Spinal cord (tissue), 10 donors: ENCODE results near the gene NOLC1. TPM values are rescaled to one million over a fixed set of nuclear protein-coding genes. Genes with fewer than 3 reads are reported as not detected.
A peak's percentile ranks its signal among the peaks of the same experiment; 100 is the strongest.

Experiments used
- DNase-seq, 6 donors: peaks; one replicate each; pipeline versions ENCODE4 v3.0.0 to v3.0.0-alpha.2; 2013 to 2015; ENCODE audit warnings: low spot score in 6 of 6, low read depth in 4 of 6
- H3K27ac ChIP-seq: one replicate; pipeline ENCODE4 v1.5.1; 2013; ENCODE audit warnings: low read depth, low read length, control low read depth
- H3K27me3 ChIP-seq: one replicate; pipeline ENCODE4 v1.6.1; 2013; ENCODE audit warnings: low read length; ENCODE audit not compliant: control insufficient read depth, insufficient read depth
- H3K36me3 ChIP-seq: one replicate; pipeline ENCODE4 v1.6.1; 2013; ENCODE audit warnings: low read length; ENCODE audit not compliant: control insufficient read depth, insufficient read depth
- H3K4me1 ChIP-seq: one replicate; pipeline ENCODE4 v1.6.1; 2013; ENCODE audit warnings: low read length; ENCODE audit not compliant: control insufficient read depth, insufficient read depth
- H3K4me3 ChIP-seq: one replicate; pipeline ENCODE4 v1.5.1; 2013; ENCODE audit warnings: low read depth, low read length, control low read depth
- H3K9me3 ChIP-seq: one replicate; pipeline ENCODE4 v1.6.1; 2013; ENCODE audit warnings: low read length; ENCODE audit not compliant: control insufficient read depth, insufficient read depth
- WGBS: methylation state at CpG from one replicate; pipeline ENCODE4 v1.1.5; 2013; ENCODE audit warnings: missing lambda C conversion rate; ENCODE audit not compliant: insufficient coverage; 5-methylcytosine and 5-hydroxymethylcytosine counted together
- polyA plus RNA-seq, 2 donors: library from polyadenylated mRNA; unstranded; fragments of 120-200 nt; gene quantifications; one replicate each; pipeline ENCODE4 v1.2.1, GENCODE V29; 2013; ENCODE audit not compliant: insufficient read length in 2 of 2
- total RNA-seq, 2 donors: library from RNA; depleted of rRNA in 1 of 2; stranded (reverse); fragments of 120-200 nt in 1 of 2; fragments of >200 nt in 1 of 2; gene quantifications; one replicate each; pipeline versions ENCODE4 v1.2.3 to v1.2.4, GENCODE V29; 2013 to 2014
- donor health status: healthy.

NOLC1 gene
- total and polyA plus RNA-seq, 4 donors, result 36.1 to 103 (median 68.7) TPM

- Histone ChIP-seq H3K9me3 (no peaks in the 10 kb centered on the region), H3K36me3 (peaks cover 29% of the 10 kb centered on the region), H3K4me3 (no peak overlapping the region), H3K4me1 (peaks cover 13% of the 10 kb centered on the region), H3K27me3 (no peaks in the 10 kb centered on the region), H3K27ac (no peak overlapping the region)
- 92% methylated on average over 1 of the region's 7 CpGs for WGBS
- no peak for DNase-seq
These were observed 16.1 kb upstream of the NOLC1 start for GRCh38 chr10:102135956-102136526.

GRCh38 chr10:102139281-102140110 lies 12.7 kb upstream of the NOLC1 start:
- Histone ChIP-seq H3K4me1 (peaks cover 2% of the 10 kb centered on the region), H3K4me3 (no peak overlapping the region), H3K9me3 (no peaks in the 10 kb centered on the region), H3K27ac (no peak overlapping the region), H3K27me3 (no peaks in the 10 kb centered on the region), H3K36me3 (peaks cover 61% of the 10 kb centered on the region)
- no peak for DNase-seq
- 95% methylated on average over 13 of the region's 15 CpGs for WGBS

GRCh38 chr10:102140218-102140617 lies 12.0 kb upstream of the NOLC1 start:
- H3K9me3 ChIP-seq, result no peaks in the 10 kb centered on the region
- H3K36me3 ChIP-seq, result peaks cover 68% of the 10 kb centered on the region
- H3K4me3 ChIP-seq, result no peak overlapping the region
- no peaks in the 10 kb centered on the region for H3K4me1 ChIP-seq
- WGBS, result 97% methylated on average over 4 of the region's 4 CpGs
- DNase-seq, result no peak
- H3K27me3 ChIP-seq, result no peaks in the 10 kb centered on the region
- no peak overlapping the region for H3K27ac ChIP-seq

GRCh38 chr10:102140913-102141540 lies 11.2 kb upstream of the NOLC1 start:
- WGBS, result 89% methylated on average over 5 of the region's 5 CpGs
- no peak for DNase-seq
- H3K36me3 ChIP-seq, result peaks cover 69% of the 10 kb centered on the region
- H3K9me3 ChIP-seq, result no peaks in the 10 kb centered on the region
- no peak overlapping the region for H3K4me3 ChIP-seq
- no peak overlapping the region for H3K27ac ChIP-seq
- H3K4me1 ChIP-seq, result no peaks in the 10 kb centered on the region
- H3K27me3 ChIP-seq, result no peaks in the 10 kb centered on the region

GRCh38 chr10:102141583-102142107 lies 10.5 kb upstream of the NOLC1 start:
- peaks cover 74% of the 10 kb centered on the region for H3K36me3 ChIP-seq
- H3K4me3 ChIP-seq, result no peak overlapping the region
- WGBS, result 97% methylated on average over 3 of the region's 4 CpGs

GRCh38 chr10:102146971-102147428 lies 5.2 kb upstream of the NOLC1 start:
- Histone ChIP-seq H3K27me3 (no peaks in the 10 kb centered on the region), H3K9me3 (no peaks in the 10 kb centered on the region), H3K27ac (no peak overlapping the region), H3K4me1 (peaks cover 5% of the 10 kb centered on the region), H3K4me3 (no peak overlapping the region), H3K36me3 (peaks cover 59% of the 10 kb centered on the region)
- DNase-seq, result no peak
- 95% methylated on average over 17 of the region's 17 CpGs for WGBS

More at GRCh38 chr10:102141583-102142107, 10.5 kb upstream of the NOLC1 start:
- no peaks in the 10 kb centered on the region for H3K9me3 ChIP-seq
- no peaks in the 10 kb centered on the region for H3K27me3 ChIP-seq
- H3K27ac ChIP-seq, result no peak overlapping the region
- no peaks in the 10 kb centered on the region for H3K4me1 ChIP-seq
- no peak for DNase-seq

DNA sequence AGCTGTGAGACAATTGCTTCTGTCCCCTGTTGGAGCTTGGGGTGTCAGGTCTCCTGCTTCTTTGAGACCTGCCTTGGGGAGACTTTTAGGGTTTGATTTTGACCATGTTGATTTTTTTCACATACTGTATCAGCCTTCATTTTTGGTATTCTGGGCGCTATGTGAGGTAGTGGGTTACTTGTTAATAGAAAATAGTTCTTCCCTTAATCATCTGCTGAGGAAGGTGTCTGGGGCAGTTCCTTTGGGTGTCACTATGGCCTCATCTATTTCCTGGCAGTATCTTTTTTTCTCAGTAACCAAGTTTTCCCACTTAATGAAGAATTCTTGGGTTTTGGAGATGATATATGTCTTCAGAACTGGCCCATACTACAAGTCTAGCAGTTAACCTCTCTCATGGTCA lies 4.6 kb upstream of the NOLC1 start:
- DNase-seq, result no peak
- H3K4me3 ChIP-seq, result no peak overlapping the region
- H3K9me3 ChIP-seq, result no peaks in the 10 kb centered on the region
- H3K4me1 ChIP-seq, result peaks cover 8% of the 10 kb centered on the region
- H3K27ac ChIP-seq, result no peak overlapping the region
- H3K36me3 ChIP-seq, result peaks cover 55% of the 10 kb centered on the region
- H3K27me3 ChIP-seq, result no peaks in the 10 kb centered on the region
- WGBS, result no CpG with 5 or more reads among the region's 1 CpG

DNA sequence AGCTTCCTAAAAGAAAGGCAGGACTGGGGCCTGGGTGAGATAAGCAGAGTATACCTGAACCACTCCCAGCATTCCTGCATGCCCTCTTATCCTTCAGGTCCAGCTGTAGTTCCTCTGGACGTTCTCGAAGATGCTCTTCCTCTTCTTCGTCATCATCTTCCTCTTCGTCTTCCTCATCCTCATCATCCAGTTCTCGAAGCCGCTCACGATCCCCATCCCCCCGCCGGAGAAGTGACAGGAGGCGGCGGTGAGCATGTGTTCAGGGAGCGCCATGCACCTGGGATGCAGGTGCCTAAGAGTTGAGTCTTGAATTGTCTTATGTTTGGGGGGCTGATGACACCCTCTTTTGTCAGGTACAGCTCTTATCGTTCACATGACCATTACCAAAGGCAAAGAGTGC lies 3.9 kb upstream of the NOLC1 start:
- Histone ChIP-seq H3K27ac (no peak overlapping the region), H3K27me3 (no peaks in the 10 kb centered on the region), H3K9me3 (no peaks in the 10 kb centered on the region), H3K4me1 (peaks cover 11% of the 10 kb centered on the region), H3K4me3 (no peak overlapping the region), H3K36me3 (peaks cover 50% of the 10 kb centered on the region)
- no peak for DNase-seq
- 100% methylated on average over 7 of the region's 13 CpGs for WGBS

GRCh38 chr10:102150970-102151773 lies 1.0 kb upstream of the NOLC1 start:
- H3K9me3 ChIP-seq, result no peaks in the 10 kb centered on the region
- H3K27ac ChIP-seq, result peak overlapping the region; percentile 94
- no peaks in the 10 kb centered on the region for H3K27me3 ChIP-seq
- no peak for DNase-seq
- H3K4me1 ChIP-seq, result peaks cover 11% of the 10 kb centered on the region
- WGBS, result 93% methylated on average over 1 of the region's 3 CpGs
- peak overlapping the region; percentile 98 for H3K4me3 ChIP-seq
- H3K36me3 ChIP-seq, result peaks cover 44% of the 10 kb centered on the region
